Caco-2 (cell line): ENCODE results near the gene SKAP1. TPM values are rescaled to one million over a fixed set of nuclear protein-coding genes. Genes with fewer than 3 reads are reported as not detected.

Experiments used
- BruUV-seq: library from RNA; stranded (reverse); fragments of 400-500 nt; replicated peaks from 2 replicates; lab custom pipeline; 2021; lab: Mats Ljungman, UMichigan
- CTCF ChIA-PET: fragments of 300-600 bp; sonication (Branson Sonifier 250); formaldehyde crosslinking; loops from one replicate; lab custom pipeline; 2022; ENCODE audit warnings: antibody characterized with exemption; lab: Charles Lee
- POLR2A ChIA-PET: fragments of 300-600 bp; sonication (Branson Sonifier 250); formaldehyde crosslinking; loops from one replicate; lab custom pipeline; 2022; ENCODE audit warnings: antibody characterized with exemption; lab: Charles Lee
- DNase-seq, 2 experiments: peaks; one replicate each; pipeline versions ENCODE4 v3.0.0 to v3.0.0-alpha.2; 2020 to 2022
- H3K27me3 ChIP-seq: replicated peaks from 2 replicates; pipeline ENCODE4 v1.6.0; 2011; ENCODE audit warnings: low read length; ENCODE audit not compliant: control insufficient read depth, insufficient read depth
- H3K36me3 ChIP-seq: 2 replicates; pipeline ENCODE4 v1.5.1; 2011; ENCODE audit warnings: low read length; ENCODE audit not compliant: control insufficient read depth, insufficient read depth
- H3K4me1 ChIP-seq: fragments of 250-450 bp; sonication (Bioruptor Pico); 2 replicates; pipeline ENCODE4 v1.5.1; 2020; ENCODE audit warnings: mild to moderate bottlenecking
- H3K4me3 ChIP-seq: 2 replicates; pipeline ENCODE4 v1.5.1; 2011; ENCODE audit warnings: low read depth, mild to moderate bottlenecking, control low read depth, low read length
- H3K9me3 ChIP-seq: fragments of 250-450 bp; sonication (Bioruptor Pico); 2 replicates; pipeline ENCODE4 v1.5.1; 2020; ENCODE audit warnings: mild to moderate bottlenecking, moderate library complexity
- H3K27ac Mint-ChIP-seq: one replicate; pipeline ENCODE4 v1.8.0; 2022; ENCODE audit warnings: mixed read lengths; ENCODE audit not compliant: unreplicated experiment
- H3K27me3 Mint-ChIP-seq: one replicate; pipeline ENCODE4 v1.8.0; 2022; ENCODE audit warnings: mixed read lengths; ENCODE audit not compliant: insufficient read depth, unreplicated experiment
- H3K36me3 Mint-ChIP-seq: one replicate; pipeline ENCODE4 v1.8.0; 2022; ENCODE audit warnings: mild to moderate bottlenecking, mixed read lengths; ENCODE audit not compliant: insufficient read depth, unreplicated experiment
- H3K4me1 Mint-ChIP-seq: one replicate; pipeline ENCODE4 v1.8.0; 2022; ENCODE audit warnings: low read depth, mixed read lengths; ENCODE audit not compliant: unreplicated experiment
- H3K4me3 Mint-ChIP-seq: one replicate; pipeline ENCODE4 v1.8.0; 2022; ENCODE audit warnings: mild to moderate bottlenecking, moderate library complexity, mixed read lengths; ENCODE audit not compliant: unreplicated experiment
- H3K9me3 Mint-ChIP-seq: one replicate; pipeline ENCODE4 v1.8.0; 2022; ENCODE audit warnings: mixed read lengths; ENCODE audit not compliant: unreplicated experiment
- CTCF ChIP-seq, 2 experiments: fragments of 200-600 bp in 1 of 2; IDR thresholded peaks; 1 replicate in 1 of 2; 2 replicates in 1 of 2; pipeline versions ENCODE4 v1.5.1 to v1.8.0; 2011 to 2022; ENCODE audit warnings: antibody characterized with exemption in 1 of 2, control low read depth in 1 of 2, inconsistent platforms in 1 of 2, low read depth in 1 of 2, low read length in 1 of 2, mild to moderate bottlenecking in 1 of 2, moderate library complexity in 1 of 2; ENCODE audit not compliant: insufficient read depth in 1 of 2, severe bottlenecking in 1 of 2, unreplicated experiment in 1 of 2
- intact Hi-C: fragments of 100-400 bp; cut with micrococcal nuclease; formaldehyde crosslinking; loops from one replicate; pipeline ENCODE4 v1.10.0; 2022; ENCODE audit not compliant: unreplicated experiment
- total RNA-seq: library from RNA; stranded (reverse); gene quantifications from 2 replicates; pipeline ENCODE4 v1.2.3, GENCODE V29; 2022

Gene SKAP1
- total RNA-seq, 1 experiment from 2014 or later = 0.70 TPM

GRCh38 chr17:48143629-48144028, 286.4 kb downstream of the SKAP1 start:
- Histone ChIP-seq H3K4me3 (no peak overlapping the region), H3K27me3 (no peaks in the 10 kb centered on the region), H3K4me1 (no peaks in the 10 kb centered on the region), H3K9me3 (no peaks in the 10 kb centered on the region), H3K36me3 (no peaks in the 10 kb centered on the region)
- no peaks in the 10 kb centered on the region for H3K36me3 Mint-ChIP-seq
- BruUV-seq = no TSS peak
- H3K4me3 Mint-ChIP-seq = no peak overlapping the region
- no peak overlapping the region for H3K27ac Mint-ChIP-seq
- H3K9me3 Mint-ChIP-seq = no peaks in the 10 kb centered on the region
- TF ChIP-seq CTCF (IDR thresholded peaks at IDR 0.05; ENCODE audit: insufficient read depth in 1 of 2, low read depth in 1 of 2, low read length in 1 of 2, severe bottlenecking in 1 of 2, unreplicated experiment in 1 of 2) = peak in 1 of 2 experiments; percentile 35
- H3K27me3 Mint-ChIP-seq = peaks cover 21% of the 10 kb centered on the region
- intact Hi-C loops = no loop called here
- peak in 1 of 2 experiments; percentile 35 for DNase-seq
- POLR2A ChIA-PET = no interaction called here
- no peaks in the 10 kb centered on the region for H3K4me1 Mint-ChIP-seq
- CTCF ChIA-PET = interaction anchor here (0.7 to 2.5 kb wide), 4 partner anchors 11 to 91 kb away, joined by 3 to 6 read pairs (median 4); partner anchors contain the start of gene CBX1

GRCh38 chr17:48139944-48140343, 290.1 kb downstream of the SKAP1 start:
- ChIA-PET POLR2A (no interaction called here), CTCF (interaction anchor here (0.6 to 1.6 kb wide), 5 partner anchors 72 to 193 kb away, joined by 3 to 4 read pairs (median 4); no protein-coding TSS in a partner anchor)
- Mint-ChIP-seq H3K36me3 (no peaks in the 10 kb centered on the region), H3K27me3 (peaks cover 14% of the 10 kb centered on the region), H3K4me1 (no peaks in the 10 kb centered on the region), H3K27ac (no peak overlapping the region), H3K9me3 (no peaks in the 10 kb centered on the region), H3K4me3 (no peak overlapping the region)
- DNase-seq = peak in 1 of 2 experiments; percentile 29
- BruUV-seq = no TSS peak
- intact Hi-C loops = no loop called here
- no peaks in the 10 kb centered on the region for H3K36me3 ChIP-seq
- H3K4me3 ChIP-seq = no peak overlapping the region
- H3K4me1 ChIP-seq = no peaks in the 10 kb centered on the region
- H3K27me3 ChIP-seq = no peaks in the 10 kb centered on the region
- no peaks in the 10 kb centered on the region for H3K9me3 ChIP-seq
- TF ChIP-seq CTCF (IDR thresholded peaks at IDR 0.05; ENCODE audit: insufficient read depth in 1 of 2, low read depth in 1 of 2, low read length in 1 of 2, severe bottlenecking in 1 of 2, unreplicated experiment in 1 of 2) = no peak

- Mint-ChIP-seq H3K9me3 (no peaks in the 10 kb centered on the region), H3K36me3 (no peaks in the 10 kb centered on the region), H3K27me3 (peaks cover 17% of the 10 kb centered on the region), H3K4me3 (no peak overlapping the region), H3K27ac (no peak overlapping the region), H3K4me1 (no peaks in the 10 kb centered on the region)
- BruUV-seq = no TSS peak
- POLR2A ChIA-PET = no interaction called here
- CTCF ChIA-PET = no interaction called here
- H3K4me1 ChIP-seq = no peaks in the 10 kb centered on the region
- H3K4me3 ChIP-seq = no peak overlapping the region
- DNase-seq = no peak
- H3K27me3 ChIP-seq = no peaks in the 10 kb centered on the region
- H3K36me3 ChIP-seq = no peaks in the 10 kb centered on the region
- TF ChIP-seq CTCF (IDR thresholded peaks at IDR 0.05; ENCODE audit: insufficient read depth in 1 of 2, low read depth in 1 of 2, low read length in 1 of 2, severe bottlenecking in 1 of 2, unreplicated experiment in 1 of 2) = no peak
- no peaks in the 10 kb centered on the region for H3K9me3 ChIP-seq
- intact Hi-C loops = no loop called here
These were observed 292.4 kb downstream of the SKAP1 start for GRCh38 chr17:48137656-48138055.
